Measurements from ENCODE around the gene KBTBD3.

KBTBD3 gene

DNA sequence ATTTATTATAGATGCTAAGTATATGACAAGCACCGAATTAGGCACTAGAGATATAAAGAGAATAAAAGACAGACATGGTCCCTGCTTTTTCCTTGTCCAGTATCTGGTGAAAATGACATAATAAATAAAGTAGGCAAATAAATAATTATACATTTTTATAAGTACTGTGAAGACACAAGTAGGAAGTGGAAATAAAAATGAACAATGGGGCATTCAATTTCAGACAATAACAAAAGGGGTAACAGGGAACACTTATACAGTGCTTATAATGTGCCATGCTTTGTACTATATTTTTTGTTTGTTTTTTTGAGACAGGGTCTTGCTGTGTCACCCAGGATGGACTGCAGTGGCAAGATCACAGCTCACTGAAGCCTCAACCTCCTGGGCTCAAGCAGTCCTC is 4.3 kb downstream of the KBTBD3 start:
- no peaks in the 10 kb centered on the region for H3K27me3 ChIP-seq (ENCODE audit: low read length)
- TF ChIP-seq EZH2phosphoT487 (conservative IDR thresholded peaks at IDR 0.05; ENCODE audit: low read length), result no peak
- TF ChIP-seq, protein P1, sequence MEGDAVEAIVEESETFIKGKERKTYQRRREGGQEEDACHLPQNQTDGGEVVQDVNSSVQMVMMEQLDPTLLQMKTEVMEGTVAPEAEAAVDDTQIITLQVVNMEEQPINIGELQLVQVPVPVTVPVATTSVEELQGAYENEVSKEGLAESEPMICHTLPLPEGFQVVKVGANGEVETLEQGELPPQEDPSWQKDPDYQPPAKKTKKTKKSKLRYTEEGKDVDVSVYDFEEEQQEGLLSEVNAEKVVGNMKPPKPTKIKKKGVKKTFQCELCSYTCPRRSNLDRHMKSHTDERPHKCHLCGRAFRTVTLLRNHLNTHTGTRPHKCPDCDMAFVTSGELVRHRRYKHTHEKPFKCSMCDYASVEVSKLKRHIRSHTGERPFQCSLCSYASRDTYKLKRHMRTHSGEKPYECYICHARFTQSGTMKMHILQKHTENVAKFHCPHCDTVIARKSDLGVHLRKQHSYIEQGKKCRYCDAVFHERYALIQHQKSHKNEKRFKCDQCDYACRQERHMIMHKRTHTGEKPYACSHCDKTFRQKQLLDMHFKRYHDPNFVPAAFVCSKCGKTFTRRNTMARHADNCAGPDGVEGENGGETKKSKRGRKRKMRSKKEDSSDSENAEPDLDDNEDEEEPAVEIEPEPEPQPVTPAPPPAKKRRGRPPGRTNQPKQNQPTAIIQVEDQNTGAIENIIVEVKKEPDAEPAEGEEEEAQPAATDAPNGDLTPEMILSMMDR (IDR thresholded peaks at IDR 0.05; ENCODE audit: insufficient read depth, low read length, poor library complexity, severe bottlenecking), result no peak

DNA sequence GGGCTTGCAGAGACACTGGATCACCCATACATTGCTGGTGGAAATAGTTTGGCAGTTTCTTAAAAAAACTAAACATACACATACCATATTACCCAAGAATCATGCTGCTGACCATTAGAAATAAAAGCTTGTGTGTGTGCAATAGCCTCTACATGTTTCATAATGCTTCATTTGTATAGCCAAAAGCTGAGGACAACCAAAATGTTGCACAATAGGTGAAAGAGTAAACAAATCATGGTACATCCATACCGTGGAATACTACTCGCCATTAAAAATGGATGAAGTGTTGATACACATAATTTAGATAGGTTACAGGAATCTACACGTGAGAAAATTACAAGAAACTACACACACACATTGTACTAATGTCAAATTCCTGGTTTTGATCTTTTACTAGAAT is 6.5 kb downstream of the KBTBD3 start:
- no peaks in the 10 kb centered on the region for H3K27me3 ChIP-seq (ENCODE audit: low read length)
- no peak overlapping the region for H3K4me2 ChIP-seq (ENCODE audit: low read depth, low read length, poor library complexity, severe bottlenecking)
- H2AFZ ChIP-seq (ENCODE audit: low read depth, low read length, severe bottlenecking), result no peak overlapping the region
- H3F3A ChIP-seq (ENCODE audit: insufficient read depth), result no peaks in the 10 kb centered on the region
- H3K27ac ChIP-seq (ENCODE audit: low read depth, low read length), result no peak overlapping the region
- TF ChIP-seq EZH2phosphoT487 (conservative IDR thresholded peaks at IDR 0.05; ENCODE audit: low read length), result no peak
- TF ChIP-seq, protein P1 (IDR thresholded peaks at IDR 0.05; ENCODE audit: insufficient read depth, low read length, poor library complexity, severe bottlenecking), result no peak
- no peaks in the 10 kb centered on the region for H3K9me2 ChIP-seq (replicated peaks; ENCODE audit: insufficient read depth, low read length)
- H4K20me1 ChIP-seq (ENCODE audit: low read depth, low read length), result 0 out of 2 replicates have a peak, but pooled peaks cover 4% of the 10 kb centered on the region
- H3K4me3 ChIP-seq (ENCODE audit: insufficient read depth, low read length, poor library complexity, severe bottlenecking), result no peak overlapping the region
- H3K79me2 ChIP-seq (ENCODE audit: insufficient read depth, low read length), result no peaks in the 10 kb centered on the region
- no peaks in the 10 kb centered on the region for H3K36me3 ChIP-seq (ENCODE audit: low read length)
- no peak overlapping the region for H3K9ac ChIP-seq (ENCODE audit: low read length)
- no peaks in the 10 kb centered on the region for H3K9me3 ChIP-seq (ENCODE audit: insufficient read depth, low read length)

More for the DNA sequence above, 4.3 kb downstream of the KBTBD3 start:
- Histone ChIP-seq H3K36me3 (ENCODE audit: low read length) (no peaks in the 10 kb centered on the region), H3K27ac (ENCODE audit: low read depth, low read length) (no peak overlapping the region), H3K9me2 (replicated peaks; ENCODE audit: insufficient read depth, low read length) (no peaks in the 10 kb centered on the region), H3K9me3 (ENCODE audit: insufficient read depth, low read length) (no peaks in the 10 kb centered on the region), H3K9ac (ENCODE audit: low read length) (no peak overlapping the region), H3K79me2 (ENCODE audit: insufficient read depth, low read length) (peaks cover 3% of the 10 kb centered on the region), H3K4me2 (ENCODE audit: low read depth, low read length, poor library complexity, severe bottlenecking) (no peak overlapping the region), H2AFZ (ENCODE audit: low read depth, low read length, severe bottlenecking) (no peak overlapping the region), H3F3A (ENCODE audit: insufficient read depth) (no peaks in the 10 kb centered on the region), H3K4me3 (ENCODE audit: insufficient read depth, low read length, poor library complexity, severe bottlenecking) (no peak overlapping the region), H4K20me1 (ENCODE audit: low read depth, low read length) (no peaks in the 10 kb centered on the region)

DNA sequence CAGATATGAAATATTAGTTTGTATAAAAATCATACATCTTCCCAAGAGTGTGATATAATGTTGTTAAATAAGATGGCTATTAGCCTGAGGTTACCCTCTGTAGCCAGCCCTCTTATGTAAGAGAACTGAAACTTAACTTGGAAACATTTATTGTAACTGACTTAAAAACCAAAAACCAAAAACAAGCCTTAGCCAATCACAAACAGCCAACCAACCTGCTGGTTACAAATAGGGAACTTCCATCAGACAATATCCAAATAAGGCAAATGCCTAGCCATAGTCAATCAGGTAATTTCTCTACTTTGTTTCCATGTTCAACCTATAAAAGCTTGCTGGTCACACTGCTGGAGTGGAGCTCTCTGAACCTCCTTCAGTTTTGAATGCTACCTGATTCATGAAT is 14.1 kb downstream of the KBTBD3 start:
- H3K27me3 ChIP-seq (ENCODE audit: low read length), result no peaks in the 10 kb centered on the region
- H4K20me1 ChIP-seq (ENCODE audit: low read depth, low read length), result 0 out of 2 replicates have a peak, but pooled peaks cover 4% of the 10 kb centered on the region
- H3K9ac ChIP-seq (ENCODE audit: low read length), result no peak overlapping the region
- H2AFZ ChIP-seq (ENCODE audit: low read depth, low read length, severe bottlenecking), result no peak overlapping the region
- H3F3A ChIP-seq (ENCODE audit: insufficient read depth), result no peaks in the 10 kb centered on the region
- no peak overlapping the region for H3K4me3 ChIP-seq (ENCODE audit: insufficient read depth, low read length, poor library complexity, severe bottlenecking)
- no peaks in the 10 kb centered on the region for H3K79me2 ChIP-seq (ENCODE audit: insufficient read depth, low read length)
- H3K27ac ChIP-seq (ENCODE audit: low read depth, low read length), result no peak overlapping the region
- H3K9me2 ChIP-seq (replicated peaks; ENCODE audit: insufficient read depth, low read length), result no peaks in the 10 kb centered on the region
- TF ChIP-seq, protein P1 (IDR thresholded peaks at IDR 0.05; ENCODE audit: insufficient read depth, low read length, poor library complexity, severe bottlenecking), result no peak
- no peak for TF ChIP-seq EZH2phosphoT487 (conservative IDR thresholded peaks at IDR 0.05; ENCODE audit: low read length)
- no peak overlapping the region for H3K4me2 ChIP-seq (ENCODE audit: low read depth, low read length, poor library complexity, severe bottlenecking)
- no peaks in the 10 kb centered on the region for H3K9me3 ChIP-seq (ENCODE audit: insufficient read depth, low read length)
- H3K36me3 ChIP-seq (ENCODE audit: low read length), result no peaks in the 10 kb centered on the region
